Cardiac muscle cell (in vitro differentiated cells and primary cell): Measurements from ENCODE around the gene EMD. TPM values are rescaled to one million over a fixed set of nuclear protein-coding genes. Genes with fewer than 3 reads are reported as not detected.
"Not testable (repeated sequence)": the region's sequence is repeated elsewhere in the genome, so short reads cannot be mapped to it uniquely, and the experiment has no call there.

Source experiments
- DNase-seq, 2 donors: peaks; one replicate each; pipeline versions ENCODE4 v3.0.0 to v3.0.0-alpha.2; 2010 to 2017; ENCODE audit warnings: low read depth in 1 of 2, low spot score in 1 of 2
- H3K27ac ChIP-seq: fragments of 200-600 bp; sonication (generic); 2 replicates; pipeline ENCODE4 v1.5.1; 2016
- H3K27me3 ChIP-seq: fragments of 200-600 bp; sonication (generic); 2 replicates; pipeline ENCODE4 v1.6.0; 2016; ENCODE audit warnings: control low read depth
- H3K36me3 ChIP-seq: fragments of 200-600 bp; sonication (generic); 2 replicates; pipeline ENCODE4 v1.5.1; 2016; ENCODE audit warnings: control low read depth
- H3K4me1 ChIP-seq: fragments of 200-600 bp; sonication (generic); 2 replicates; pipeline ENCODE4 v1.8.1; 2017; ENCODE audit warnings: low read depth, mild to moderate bottlenecking, mixed run types
- H3K4me3 ChIP-seq: fragments of 200-600 bp; sonication (generic); 2 replicates; pipeline ENCODE4 v1.5.1; 2016; ENCODE audit warnings: mild to moderate bottlenecking
- H3K9me3 ChIP-seq: fragments of 200-600 bp; sonication (generic); 2 replicates; pipeline ENCODE4 v1.5.1; 2017; ENCODE audit warnings: low read depth, mild to moderate bottlenecking, control low read depth
- polyA plus RNA-seq: library from polyadenylated mRNA; unstranded; fragments of >200 nt; fragmentation: Nextera tagmentation; extraction: Ambion mirVana; gene quantifications from 2 replicates; pipeline ENCODE4 v1.2.1, GENCODE V29; 2016
- total RNA-seq: library from RNA; depleted of rRNA; stranded (reverse); fragments of >200 nt; gene quantifications from 2 replicates; pipeline ENCODE4 v1.2.3, GENCODE V29; 2016
- TF ChIP-seq, protein P1 (sequence below): IDR thresholded peaks from 2 replicates; pipeline ENCODE4 v1.5.1; 2012; ENCODE audit warnings: low read depth, mild to moderate bottlenecking, low read length

The EMD gene
- total RNA-seq, result 56.9 and 66.2 TPM in 2 replicates
- 77.7 and 91.2 TPM in 2 replicates for polyA plus RNA-seq

DNA sequence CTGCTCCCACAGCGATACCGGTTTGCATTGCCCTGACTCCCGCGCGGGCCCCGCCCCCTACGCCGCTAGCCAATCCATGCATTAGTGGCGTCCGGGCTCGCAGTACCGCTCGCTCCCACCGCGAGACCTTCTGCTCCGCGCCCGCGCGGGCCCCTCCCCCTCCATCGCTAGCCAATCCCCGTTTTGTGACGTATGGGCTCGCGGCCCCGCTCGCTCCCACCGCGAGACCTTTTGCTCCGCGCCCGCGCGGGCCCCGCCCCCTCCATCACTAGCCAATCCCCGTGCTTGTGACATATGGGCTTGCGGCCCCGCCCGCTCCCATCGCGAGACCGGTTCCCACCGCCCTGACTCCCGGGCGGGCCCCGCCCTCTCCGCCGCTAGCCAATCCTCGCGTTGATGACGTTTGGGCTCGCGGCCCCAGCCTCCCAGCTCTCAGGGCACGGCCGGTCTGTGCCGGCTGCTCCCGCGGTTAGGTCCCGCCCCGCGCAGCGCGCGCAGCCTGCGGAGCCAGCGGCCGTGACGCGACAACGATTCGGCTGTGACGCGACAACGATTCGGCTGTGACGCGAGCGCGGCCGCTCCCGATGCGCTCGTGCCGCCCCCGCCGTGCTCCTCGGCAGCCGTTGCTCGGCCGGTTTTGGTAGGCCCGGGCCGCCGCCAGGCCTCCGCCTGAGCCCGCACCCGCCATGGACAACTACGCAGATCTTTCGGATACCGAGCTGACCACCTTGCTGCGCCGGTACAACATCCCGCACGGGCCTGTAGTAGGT is at the start of gene EMD:
EMD (plus strand) TSS at position 497 of the 770 bp plus-strand sequence; CDS start at position 687, 190 bp downstream.
- Histone ChIP-seq H3K9me3 (no peaks in the 10 kb centered on the region), H3K27me3 (no peaks in the 10 kb centered on the region), H3K4me1 (peaks cover 1% of the 10 kb centered on the region), H3K27ac (peak within 1 kb of the TSS; percentile 99), H3K4me3 (peak within 1 kb of the TSS; percentile 93), H3K36me3 (no peaks in the 10 kb centered on the region)
- peak; percentile 94 to 98 for DNase-seq
- TF ChIP-seq, protein P1, sequence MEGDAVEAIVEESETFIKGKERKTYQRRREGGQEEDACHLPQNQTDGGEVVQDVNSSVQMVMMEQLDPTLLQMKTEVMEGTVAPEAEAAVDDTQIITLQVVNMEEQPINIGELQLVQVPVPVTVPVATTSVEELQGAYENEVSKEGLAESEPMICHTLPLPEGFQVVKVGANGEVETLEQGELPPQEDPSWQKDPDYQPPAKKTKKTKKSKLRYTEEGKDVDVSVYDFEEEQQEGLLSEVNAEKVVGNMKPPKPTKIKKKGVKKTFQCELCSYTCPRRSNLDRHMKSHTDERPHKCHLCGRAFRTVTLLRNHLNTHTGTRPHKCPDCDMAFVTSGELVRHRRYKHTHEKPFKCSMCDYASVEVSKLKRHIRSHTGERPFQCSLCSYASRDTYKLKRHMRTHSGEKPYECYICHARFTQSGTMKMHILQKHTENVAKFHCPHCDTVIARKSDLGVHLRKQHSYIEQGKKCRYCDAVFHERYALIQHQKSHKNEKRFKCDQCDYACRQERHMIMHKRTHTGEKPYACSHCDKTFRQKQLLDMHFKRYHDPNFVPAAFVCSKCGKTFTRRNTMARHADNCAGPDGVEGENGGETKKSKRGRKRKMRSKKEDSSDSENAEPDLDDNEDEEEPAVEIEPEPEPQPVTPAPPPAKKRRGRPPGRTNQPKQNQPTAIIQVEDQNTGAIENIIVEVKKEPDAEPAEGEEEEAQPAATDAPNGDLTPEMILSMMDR, result no peak

GRCh38 chrX:154332561-154332960 is 46.5 kb upstream of the EMD start:
- Histone ChIP-seq H3K9me3 (no peaks in the 10 kb centered on the region), H3K4me1 (no peaks in the 10 kb centered on the region), H3K27ac (no peak overlapping the region), H3K27me3 (no peaks in the 10 kb centered on the region), H3K36me3 (no peaks in the 10 kb centered on the region), H3K4me3 (no peak overlapping the region)
- TF ChIP-seq, protein P1, result no peak
- no peak for DNase-seq

DNA sequence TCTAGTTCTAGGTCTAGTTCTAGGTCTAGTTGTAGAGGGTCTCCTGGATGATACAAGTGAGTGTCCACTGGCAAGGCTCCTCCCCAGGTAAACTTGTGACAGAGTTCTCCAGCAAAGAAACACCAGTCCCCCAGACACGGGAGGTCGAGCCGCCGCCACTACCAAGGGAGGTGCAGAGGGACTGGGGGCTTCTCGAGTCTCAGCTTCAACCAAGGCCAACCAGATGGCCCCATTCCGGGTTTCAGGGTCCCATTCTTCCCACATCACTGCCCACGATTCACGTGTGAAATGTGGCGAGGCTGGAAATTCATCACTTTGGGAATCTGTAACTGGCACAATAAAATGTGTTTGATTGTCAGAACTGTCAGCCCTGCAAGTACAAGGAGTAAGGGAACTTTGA is 46.0 kb upstream of the EMD start:
- TF ChIP-seq, protein P1, result no peak
- no peaks in the 10 kb centered on the region for H3K27me3 ChIP-seq
- H3K9me3 ChIP-seq, result no peaks in the 10 kb centered on the region
- no peak overlapping the region for H3K4me3 ChIP-seq
- no peaks in the 10 kb centered on the region for H3K4me1 ChIP-seq
- DNase-seq, result no peak
- H3K27ac ChIP-seq, result no peak overlapping the region
- H3K36me3 ChIP-seq, result no peaks in the 10 kb centered on the region

DNA sequence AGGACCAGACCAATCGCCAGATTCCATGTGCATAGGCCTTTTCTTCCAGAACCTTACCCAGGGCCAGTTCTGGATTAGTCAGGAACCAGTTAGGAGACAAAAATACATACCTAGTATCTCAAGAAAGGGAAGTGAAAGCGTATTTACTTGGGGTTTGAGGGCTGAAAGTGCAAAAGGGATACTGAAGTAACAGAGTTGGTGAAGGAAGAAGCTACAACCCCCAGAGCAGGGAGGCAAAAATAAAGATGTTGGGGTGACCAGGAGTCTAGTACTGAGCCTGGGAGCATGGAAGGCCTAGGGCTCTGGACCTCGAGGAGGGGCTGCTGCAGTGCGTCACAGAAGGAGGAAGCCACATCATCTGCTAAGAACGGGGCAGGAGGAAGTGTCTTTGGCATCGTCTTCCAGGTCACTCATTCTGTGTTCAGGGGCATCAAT is 45.2 kb upstream of the EMD start:
- no peaks in the 10 kb centered on the region for H3K4me1 ChIP-seq
- DNase-seq, result no peak
- H3K27me3 ChIP-seq, result no peaks in the 10 kb centered on the region
- H3K27ac ChIP-seq, result no peak overlapping the region
- H3K4me3 ChIP-seq, result no peak overlapping the region
- no peaks in the 10 kb centered on the region for H3K9me3 ChIP-seq
- no peaks in the 10 kb centered on the region for H3K36me3 ChIP-seq
- TF ChIP-seq, protein P1, result no peak

- Histone ChIP-seq H3K9me3 (no peaks in the 10 kb centered on the region), H3K4me1 (no peaks in the 10 kb centered on the region), H3K27ac (no peak overlapping the region), H3K4me3 (no peak overlapping the region), H3K36me3 (no peaks in the 10 kb centered on the region), H3K27me3 (no peaks in the 10 kb centered on the region)
- TF ChIP-seq, protein P1, result no peak
- no peak for DNase-seq
Measured at GRCh38 chrX:154334496-154334895, 44.6 kb upstream of the EMD start.

DNA sequence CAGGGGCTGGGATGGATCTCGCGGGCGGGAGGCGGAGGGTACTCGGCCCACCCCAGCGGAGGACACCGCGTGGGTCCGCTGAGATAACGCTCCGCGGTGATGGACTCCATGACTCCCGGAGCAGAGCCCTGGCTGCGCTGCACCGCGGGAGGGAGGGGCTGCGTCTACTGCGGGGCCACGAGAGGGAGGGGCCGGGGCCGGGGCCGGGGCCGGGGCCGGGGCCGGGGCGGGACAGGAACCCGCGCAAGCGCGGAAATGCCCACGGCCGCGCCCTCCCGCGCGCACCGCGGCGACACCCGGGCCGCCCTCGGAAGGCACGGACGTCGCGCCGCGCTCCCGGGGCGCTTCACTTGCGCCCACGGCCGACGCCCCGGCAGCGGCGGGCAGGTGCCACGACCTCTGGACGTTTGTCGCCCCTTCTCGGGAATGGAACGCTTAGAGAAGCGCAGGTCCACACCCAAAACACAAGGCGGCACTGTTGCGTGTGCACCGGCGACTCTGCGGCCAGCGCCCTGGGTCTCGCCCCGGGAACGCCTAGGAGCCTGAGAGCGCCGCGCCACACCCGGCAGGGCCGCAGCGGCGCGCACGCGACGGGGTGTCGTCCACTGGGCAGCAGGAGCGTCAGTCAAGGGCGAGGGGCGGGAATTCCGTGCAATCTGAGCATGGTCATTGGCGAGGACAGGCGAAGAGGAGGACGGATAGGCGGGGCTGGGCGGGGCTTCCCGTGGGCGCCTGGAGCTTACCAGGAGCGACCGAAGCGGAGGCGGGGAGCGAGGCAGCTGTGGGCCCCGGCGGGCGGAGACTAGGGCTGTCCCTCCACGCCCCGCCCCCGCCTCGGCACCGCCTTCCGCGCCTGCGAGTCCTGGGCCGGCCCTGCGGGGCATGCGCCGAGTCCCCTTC is 37.4 kb upstream of the EMD start:
- not testable (repeated sequence) for H3K27ac ChIP-seq, H3K36me3 ChIP-seq, H3K4me3 ChIP-seq, DNase-seq, H3K9me3 ChIP-seq, H3K4me1 ChIP-seq, H3K27me3 ChIP-seq

DNA sequence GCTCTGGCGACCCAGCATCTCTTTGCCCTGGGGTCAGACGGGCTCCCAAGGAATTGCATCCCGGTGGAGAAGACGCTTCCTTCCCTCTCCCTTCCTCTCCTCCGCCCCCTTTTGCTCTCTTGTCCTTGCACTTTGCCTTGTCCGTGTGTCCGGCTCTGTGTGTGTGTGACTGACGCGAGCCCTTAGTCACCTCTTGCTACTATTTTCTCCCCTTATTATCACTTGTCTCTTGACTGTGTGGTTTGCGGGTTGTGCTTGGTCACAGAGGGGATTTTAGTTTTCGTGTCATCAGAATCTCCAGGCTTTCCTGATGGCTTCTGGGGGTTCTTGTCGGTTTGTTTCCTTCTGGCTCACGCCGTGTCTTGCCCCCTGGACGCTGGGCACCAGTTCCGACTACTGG is 36.0 kb upstream of the EMD start:
- not testable (repeated sequence) for DNase-seq, H3K4me1 ChIP-seq, H3K9me3 ChIP-seq, H3K36me3 ChIP-seq, H3K4me3 ChIP-seq, H3K27me3 ChIP-seq, H3K27ac ChIP-seq

DNA sequence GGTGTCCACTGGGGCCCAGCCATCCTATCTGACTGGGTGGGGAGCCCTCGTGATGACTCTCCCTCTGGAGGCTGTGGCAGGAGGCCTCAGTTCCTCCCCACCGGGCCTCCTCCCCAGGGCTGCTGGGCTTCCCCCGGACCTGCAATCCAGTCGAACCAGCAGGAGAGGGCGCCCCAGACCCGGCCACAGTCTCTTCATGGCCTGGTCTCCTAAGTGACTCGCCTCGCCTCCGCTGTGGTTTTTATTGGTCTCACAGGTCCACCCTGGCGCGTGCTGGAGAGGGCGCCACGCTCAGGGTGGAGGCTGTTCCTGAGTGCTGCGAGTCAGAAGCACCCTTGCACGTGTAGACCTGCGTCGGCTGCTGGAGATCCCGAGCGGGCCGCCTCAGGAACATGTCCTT is 35.5 kb upstream of the EMD start:
- not testable (repeated sequence) for H3K4me1 ChIP-seq, DNase-seq, H3K9me3 ChIP-seq, H3K36me3 ChIP-seq, H3K27ac ChIP-seq, H3K4me3 ChIP-seq, H3K27me3 ChIP-seq
